SH-SY5Y (cell line): ENCODE results near the gene PTPRO.

ENCODE experiments used
- GATA2 ChIP-seq: IDR thresholded peaks from 2 replicates; pipeline ENCODE4 v1.6.1; 2011; ENCODE audit warnings: mild to moderate bottlenecking, low read depth, low read length
- GATA3 ChIP-seq: IDR thresholded peaks from 2 replicates; pipeline ENCODE4 v1.6.1; 2011; ENCODE audit warnings: low read depth, mild to moderate bottlenecking, low read length, moderate library complexity

The PTPRO gene

GRCh38 chr12:15558915-15559528 lies 236.7 kb downstream of the PTPRO start:
- TF ChIP-seq GATA2 (no peak), GATA3 (no peak)

GRCh38 chr12:15561396-15561795 lies 239.1 kb downstream of the PTPRO start:
- no peak for TF ChIP-seq GATA2
- TF ChIP-seq GATA3 = no peak

GRCh38 chr12:15562263-15562662 lies 240.0 kb downstream of the PTPRO start:
- TF ChIP-seq GATA3 (no peak), GATA2 (no peak)

GRCh38 chr12:15563663-15564062 lies 241.4 kb downstream of the PTPRO start:
- TF ChIP-seq GATA2 = no peak
- TF ChIP-seq GATA3 = no peak

GRCh38 chr12:15574353-15574752 lies 252.0 kb downstream of the PTPRO start:
- TF ChIP-seq GATA3 (no peak), GATA2 (no peak)

- no peak for TF ChIP-seq GATA3
- no peak for TF ChIP-seq GATA2
Measured at GRCh38 chr12:15575671-15576541, 253.6 kb downstream of the PTPRO start.

GRCh38 chr12:15580431-15580830 lies 258.1 kb downstream of the PTPRO start:
- TF ChIP-seq GATA2 = no peak
- no peak for TF ChIP-seq GATA3

GRCh38 chr12:15581006-15581405 lies 258.7 kb downstream of the PTPRO start:
- TF ChIP-seq GATA2 = no peak
- TF ChIP-seq GATA3 = no peak

- TF ChIP-seq GATA2 (no peak), GATA3 (no peak)
Measured at GRCh38 chr12:15583804-15584203, 261.5 kb downstream of the PTPRO start.

GRCh38 chr12:15584366-15585041 lies 262.2 kb downstream of the PTPRO start:
- TF ChIP-seq GATA3 (no peak), GATA2 (no peak)

GRCh38 chr12:15589328-15590032 lies 267.2 kb downstream of the PTPRO start:
- TF ChIP-seq GATA3 (no peak), GATA2 (no peak)

- TF ChIP-seq GATA2 = no peak
- no peak for TF ChIP-seq GATA3
Measured at GRCh38 chr12:15590180-15590826, 268.0 kb downstream of the PTPRO start.

GRCh38 chr12:15591811-15592210 lies 269.5 kb downstream of the PTPRO start:
- TF ChIP-seq GATA2 (no peak), GATA3 (no peak)

- TF ChIP-seq GATA3 = no peak
- TF ChIP-seq GATA2 = no peak
Measured at GRCh38 chr12:15592934-15593333, 270.6 kb downstream of the PTPRO start.
